A549 (cell line): ENCODE results near the gene SEC63. TPM values are rescaled to one million over a fixed set of nuclear protein-coding genes. Genes with fewer than 3 reads are reported as not detected.

ENCODE experiments used
- ATAC-seq, 2 experiments: fragments of 200-7000 bp in 1 of 2; fragments of >200 bp in 1 of 2; cut with Nextera tagmentation in 1 of 2; cut with Tn5 transposase in 1 of 2; 3 replicates each; pipeline versions ENCODE4 v1.8.0 to v1.9.1; 2018 to 2020; ENCODE audit warnings: mild to moderate bottlenecking in 1 of 2, moderate library complexity in 1 of 2
- CTCF ChIA-PET: fragments of 300-600 bp; sonication (Branson Sonifier 250); formaldehyde crosslinking; extraction: SDS; loops from one replicate; lab custom pipeline; 2021; ENCODE audit warnings: antibody characterized with exemption, inconsistent platforms; lab: Yijun Ruan, JAX
- POLR2A ChIA-PET: fragments of 350-600 bp; formaldehyde crosslinking; extraction: SDS; loops from one replicate; lab custom pipeline; 2021; ENCODE audit warnings: antibody characterized with exemption, inconsistent platforms; lab: Yijun Ruan, JAX
- DNase-seq, 2 experiments: peaks; one replicate each; pipeline versions ENCODE4 v3.0.0 to v3.0.0-alpha.2; 2011 to 2016; ENCODE audit warnings: low read depth in 1 of 2, low spot score in 1 of 2
- FAIRE-seq: peaks from 2 replicates; lab custom pipeline; 2011; peaks lifted over from hg19 to GRCh38; lab: Jason Lieb, UNC
- H3K27ac ChIP-seq, 2 experiments: fragments of >200 bp; sonication (Bioruptor Twin); formaldehyde crosslinking; 3 replicates each; pipeline ENCODE4 v1.5.1; 2016 to 2017
- H3K4me1 ChIP-seq: fragments of >200 bp; sonication (Bioruptor Twin); formaldehyde crosslinking; 3 replicates; pipeline ENCODE4 v1.6.1; 2016
- H3K4me2 ChIP-seq: fragments of >200 bp; sonication (Bioruptor Twin); formaldehyde crosslinking; 3 replicates; pipeline ENCODE4 v1.6.1; 2016
- H3K4me3 ChIP-seq: fragments of >200 bp; sonication (Bioruptor Twin); formaldehyde crosslinking; 3 replicates; pipeline ENCODE4 v1.5.1; 2016
- H3K9me3 ChIP-seq: fragments of >200 bp; sonication (Bioruptor Twin); formaldehyde crosslinking; 3 replicates; pipeline ENCODE4 v1.6.1; 2016
- CBX8 ChIP-seq: fragments of 200-600 bp; sonication (generic); IDR thresholded peaks from 2 replicates; pipeline ENCODE4 v1.6.1; 2016
- CEBPB ChIP-seq, 2 experiments: fragments of >200 bp in 1 of 2; sonication (Bioruptor Twin) in 1 of 2; formaldehyde crosslinking in 1 of 2; IDR thresholded peaks; 2 replicates each; pipeline ENCODE4 v1.6.1; 2012 to 2016
- CHD2 ChIP-seq: fragments of 150-350 bp; IDR thresholded peaks from 2 replicates; pipeline ENCODE4 v1.6.1; 2014; ENCODE audit warnings: low read length; ENCODE audit not compliant: partially characterized antibody
- CHD4 ChIP-seq: fragments of 200-600 bp; sonication (generic); IDR thresholded peaks from 2 replicates; pipeline ENCODE4 v1.6.1; 2016; ENCODE audit warnings: antibody characterized with exemption, mild to moderate bottlenecking, borderline replicate concordance
- CTCF ChIP-seq: fragments of >200 bp; sonication (Bioruptor Twin); formaldehyde crosslinking; IDR thresholded peaks from 3 replicates; pipeline ENCODE4 v1.5.1; 2016
- FOSL2 ChIP-seq, 2 experiments: fragments of 450-650 bp in 1 of 2; fragments of >200 bp in 1 of 2; sonication (Bioruptor Twin) in 1 of 2; formaldehyde crosslinking; IDR thresholded peaks; 2 replicates each; pipeline versions ENCODE4 v1.5.0 to v1.6.1; 2016 to 2020; ENCODE audit warnings: mild to moderate bottlenecking in 1 of 2, moderate library complexity in 1 of 2
- HEYL ChIP-seq: fragments of 250-450 bp; sonication (Bioruptor Pico); IDR thresholded peaks from 2 replicates; pipeline ENCODE4 v1.8.0; 2021; ENCODE audit warnings: mild to moderate bottlenecking, moderate library complexity
- HMGXB4 ChIP-seq: fragments of 250-450 bp; sonication (Bioruptor Pico); IDR thresholded peaks from 2 replicates; pipeline ENCODE4 v1.5.0; 2021; ENCODE audit warnings: mild to moderate bottlenecking, moderate library complexity, borderline replicate concordance
- HOXB5 ChIP-seq: fragments of 250-450 bp; sonication (Bioruptor Pico); IDR thresholded peaks from 2 replicates; pipeline ENCODE4 v1.5.0; 2020; ENCODE audit warnings: mild to moderate bottlenecking, moderate library complexity
- JUN ChIP-seq, 2 experiments: fragments of >200 bp; sonication (Bioruptor Twin); formaldehyde crosslinking; IDR thresholded peaks; 2 replicates in 1 of 2; 3 replicates in 1 of 2; pipeline ENCODE4 v1.6.1; 2016 to 2017
- JUNB ChIP-seq: fragments of >200 bp; sonication (Bioruptor Twin); formaldehyde crosslinking; IDR thresholded peaks from 2 replicates; pipeline ENCODE4 v1.6.1; 2016
- KDM1A ChIP-seq: fragments of 200-600 bp; sonication (generic); IDR thresholded peaks from 2 replicates; pipeline ENCODE4 v1.6.1; 2016; ENCODE audit warnings: low read depth, mild to moderate bottlenecking
- MAFK ChIP-seq: fragments of 450-650 bp; IDR thresholded peaks from 2 replicates; pipeline ENCODE4 v1.6.1; 2014; ENCODE audit not compliant: partially characterized antibody
- MAX ChIP-seq: IDR thresholded peaks from 2 replicates; pipeline ENCODE4 v1.6.1; 2012
- MAZ ChIP-seq: fragments of 150-350 bp; IDR thresholded peaks from 2 replicates; pipeline ENCODE4 v1.6.1; 2014; ENCODE audit warnings: antibody characterized with exemption, low read depth, low read length, borderline replicate concordance
- MYC ChIP-seq: IDR thresholded peaks from 2 replicates; pipeline ENCODE4 v1.6.1; 2012; ENCODE audit warnings: mild to moderate bottlenecking, inconsistent platforms, low read length, improper control_type of control experiment, borderline replicate concordance
- NFE2L2 ChIP-seq: fragments of 150-350 bp; conservative IDR thresholded peaks from 2 replicates; pipeline ENCODE4 v1.6.1; 2014; ENCODE audit warnings: low read length
- NPAS2 ChIP-seq: fragments of 250-450 bp; sonication (Bioruptor Pico); IDR thresholded peaks from 2 replicates; pipeline ENCODE4 v1.8.0; 2022; ENCODE audit warnings: mild to moderate bottlenecking, moderate library complexity, borderline replicate concordance
- PBX3 ChIP-seq: IDR thresholded peaks from 2 replicates; pipeline ENCODE4 v1.6.1; 2012
- PHF8 ChIP-seq: fragments of 200-600 bp; sonication (generic); IDR thresholded peaks from 2 replicates; pipeline ENCODE4 v1.6.1; 2016; ENCODE audit warnings: low read depth, mild to moderate bottlenecking, antibody characterized with exemption, moderate library complexity, borderline replicate concordance
- POLR2A ChIP-seq: IDR thresholded peaks from 2 replicates; pipeline ENCODE4 v1.6.1; 2012; ENCODE audit warnings: mild to moderate bottlenecking, low read length
- RAD21 ChIP-seq, 2 experiments: fragments of >200 bp in 1 of 2; sonication (Bioruptor Twin) in 1 of 2; formaldehyde crosslinking in 1 of 2; IDR thresholded peaks in 1 of 2; conservative IDR thresholded peaks in 1 of 2; 2 replicates in 1 of 2; 3 replicates in 1 of 2; pipeline ENCODE4 v1.6.1; 2012 to 2018; ENCODE audit warnings: inconsistent platforms in 1 of 2
- RFX5 ChIP-seq: fragments of 450-650 bp; IDR thresholded peaks from 2 replicates; pipeline ENCODE4 v1.7.1; 2014; ENCODE audit warnings: antibody characterized with exemption, mild to moderate bottlenecking, moderate library complexity
- SMC3 ChIP-seq: fragments of >200 bp; sonication (Bioruptor Twin); formaldehyde crosslinking; IDR thresholded peaks from 3 replicates; pipeline ENCODE4 v1.6.1; 2018; ENCODE audit warnings: inconsistent platforms
- TFCP2L1 ChIP-seq: fragments of 250-450 bp; sonication (Bioruptor Pico); IDR thresholded peaks from 2 replicates; pipeline ENCODE4 v1.5.0; 2021; ENCODE audit warnings: mild to moderate bottlenecking
- TP53 ChIP-seq: fragments of 250-450 bp; sonication (Bioruptor Pico); IDR thresholded peaks from 2 replicates; pipeline ENCODE4 v1.5.0; 2021; ENCODE audit warnings: mild to moderate bottlenecking, moderate library complexity
- USF2 ChIP-seq: fragments of 450-650 bp; IDR thresholded peaks from 2 replicates; pipeline ENCODE4 v1.6.1; 2014; ENCODE audit warnings: antibody characterized with exemption
- ZNF302 ChIP-seq: fragments of 250-450 bp; sonication (Bioruptor Pico); IDR thresholded peaks from 2 replicates; pipeline ENCODE4 v1.9.0; 2021; ENCODE audit warnings: inconsistent platforms, mild to moderate bottlenecking, moderate library complexity
- WGBS: methylation state at CpG from one replicate; pipeline ENCODE4 v1.1.6; 2017; ENCODE audit errors: missing lambda C conversion rate; 5-methylcytosine and 5-hydroxymethylcytosine counted together
- polyA plus RNA-seq, 4 experiments: library from polyadenylated mRNA; depleted of rRNA in 3 of 4; stranded (reverse); fragments of >200 nt; fragmentation: RNase III in 1 of 4; extraction: RNeasy Plus Mini Kit Qiagen cat#74134 plus additional on column Dnase treatment in 1 of 4; gene quantifications; 2 replicates in 3 of 4; 3 replicates in 1 of 4; pipeline ENCODE4 v1.2.3, GENCODE V29; 2011 to 2017

Gene SEC63
- polyA plus RNA-seq, 2 of the 4 experiments (the other 2 are of a cell fraction), result 23.0 to 69.3 TPM

GRCh38 chr6:107983811-107984210, 25.8 kb upstream of the SEC63 start:
- Histone ChIP-seq H3K4me1 (no peaks in the 10 kb centered on the region), H3K4me3 (no peak overlapping the region), H3K27ac (no peak overlapping the region), H3K9me3 (no peaks in the 10 kb centered on the region), H3K4me2 (no peak overlapping the region)
- CTCF ChIA-PET, result interaction anchor here (0.6 to 2.4 kb wide), 4 partner anchors 47 to 442 kb away, joined by 3 to 5 read pairs (median 4); no protein-coding TSS in a partner anchor
- FAIRE-seq (no peak), DNase-seq (no peak), ATAC-seq (no peak)
- WGBS, result 63% methylated on average over 4 of the region's 4 CpGs
- POLR2A ChIA-PET, result no interaction called here
- no peak for TF ChIP-seq JUN (IDR thresholded peaks at IDR 0.05)
- TF ChIP-seq FOSL2 (IDR thresholded peaks at IDR 0.05), result no peak
- TF ChIP-seq FOSL2 (CRISPR knock-in tag; IDR thresholded peaks at IDR 0.05), result no peak
- no peak for TF ChIP-seq MAX
- TF ChIP-seq SMC3, result no peak
- TF ChIP-seq HEYL, result no peak
- TF ChIP-seq POLR2A, result no peak
- TF ChIP-seq MAZ, result no peak
- TF ChIP-seq TFCP2L1 (CRISPR knock-in tag), result no peak
- no peak for TF ChIP-seq CBX8
- no peak for TF ChIP-seq HOXB5 (CRISPR knock-in tag)
- no peak for TF ChIP-seq MAFK
- no peak for TF ChIP-seq CTCF
- TF ChIP-seq MYC, result no peak
- no peak for TF ChIP-seq KDM1A
- no peak for TF ChIP-seq PBX3
- no peak for TF ChIP-seq CEBPB (IDR thresholded peaks at IDR 0.05)
- TF ChIP-seq PHF8, result no peak
- no peak for TF ChIP-seq HMGXB4 (CRISPR knock-in tag)
- no peak for TF ChIP-seq ZNF302 (CRISPR knock-in tag)

- ChIA-PET POLR2A (interaction anchor here (0.5 kb wide), 1 partner anchor 85 kb away, joined by 5 read pairs; no protein-coding TSS in a partner anchor), CTCF (interaction anchor here (0.7 to 2.4 kb wide), 4 partner anchors 9 to 67 kb away, joined by 3 to 5 read pairs (median 4); no protein-coding TSS in a partner anchor)
- Histone ChIP-seq H3K4me3 (no peak overlapping the region), H3K4me1 (no peaks in the 10 kb centered on the region), H3K4me2 (no peak overlapping the region), H3K27ac (no peak overlapping the region), H3K9me3 (no peaks in the 10 kb centered on the region)
- 89% methylated on average over 1 of the region's 1 CpG for WGBS
- DNase-seq, result no peak
- ATAC-seq, result no peak
- no peak for FAIRE-seq
- TF ChIP-seq RFX5 (no peak), CHD4 (no peak), CEBPB (IDR thresholded peaks at IDR 0.05) (no peak), USF2 (no peak), TP53 (no peak), CHD2 (no peak), RAD21 (conservative IDR thresholded peaks at IDR 0.05 in 1 of 2, IDR thresholded peaks at IDR 0.05 in 1 of 2) (no peak), PBX3 (no peak), JUNB (no peak), NFE2L2 (no peak), NPAS2 (no peak), MAX (no peak)
These were observed 24.5 kb upstream of the SEC63 start for GRCh38 chr6:107982486-107982885.
